ENCODE data around the gene BATF3.

DNA sequence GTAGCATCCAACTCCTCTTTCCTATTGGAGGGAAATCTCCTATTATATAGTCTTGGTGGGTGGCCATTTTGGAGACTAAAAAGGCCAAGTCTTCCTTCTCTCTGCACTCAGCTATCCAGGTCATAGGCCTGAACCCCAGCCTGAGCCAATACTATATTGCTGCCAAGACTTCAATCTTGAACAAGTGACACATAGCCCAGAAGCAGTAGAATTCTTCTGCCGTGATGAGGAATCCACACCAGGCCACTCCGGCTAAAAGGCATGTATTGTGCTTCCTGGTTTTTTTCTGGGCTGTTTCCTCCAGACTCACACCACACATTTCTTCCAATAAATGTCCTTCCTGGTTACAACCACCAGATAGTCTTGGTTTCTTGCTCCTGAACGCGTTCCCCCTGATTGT lies 48.1 kb downstream of the BATF3 start:
- TF ChIP-seq, protein P1, sequence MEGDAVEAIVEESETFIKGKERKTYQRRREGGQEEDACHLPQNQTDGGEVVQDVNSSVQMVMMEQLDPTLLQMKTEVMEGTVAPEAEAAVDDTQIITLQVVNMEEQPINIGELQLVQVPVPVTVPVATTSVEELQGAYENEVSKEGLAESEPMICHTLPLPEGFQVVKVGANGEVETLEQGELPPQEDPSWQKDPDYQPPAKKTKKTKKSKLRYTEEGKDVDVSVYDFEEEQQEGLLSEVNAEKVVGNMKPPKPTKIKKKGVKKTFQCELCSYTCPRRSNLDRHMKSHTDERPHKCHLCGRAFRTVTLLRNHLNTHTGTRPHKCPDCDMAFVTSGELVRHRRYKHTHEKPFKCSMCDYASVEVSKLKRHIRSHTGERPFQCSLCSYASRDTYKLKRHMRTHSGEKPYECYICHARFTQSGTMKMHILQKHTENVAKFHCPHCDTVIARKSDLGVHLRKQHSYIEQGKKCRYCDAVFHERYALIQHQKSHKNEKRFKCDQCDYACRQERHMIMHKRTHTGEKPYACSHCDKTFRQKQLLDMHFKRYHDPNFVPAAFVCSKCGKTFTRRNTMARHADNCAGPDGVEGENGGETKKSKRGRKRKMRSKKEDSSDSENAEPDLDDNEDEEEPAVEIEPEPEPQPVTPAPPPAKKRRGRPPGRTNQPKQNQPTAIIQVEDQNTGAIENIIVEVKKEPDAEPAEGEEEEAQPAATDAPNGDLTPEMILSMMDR (IDR thresholded peaks at IDR 0.05), result no peak
- TF ChIP-seq, protein P2, sequence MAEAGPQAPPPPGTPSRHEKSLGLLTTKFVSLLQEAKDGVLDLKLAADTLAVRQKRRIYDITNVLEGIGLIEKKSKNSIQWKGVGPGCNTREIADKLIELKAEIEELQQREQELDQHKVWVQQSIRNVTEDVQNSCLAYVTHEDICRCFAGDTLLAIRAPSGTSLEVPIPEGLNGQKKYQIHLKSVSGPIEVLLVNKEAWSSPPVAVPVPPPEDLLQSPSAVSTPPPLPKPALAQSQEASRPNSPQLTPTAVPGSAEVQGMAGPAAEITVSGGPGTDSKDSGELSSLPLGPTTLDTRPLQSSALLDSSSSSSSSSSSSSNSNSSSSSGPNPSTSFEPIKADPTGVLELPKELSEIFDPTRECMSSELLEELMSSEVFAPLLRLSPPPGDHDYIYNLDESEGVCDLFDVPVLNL (CRISPR knock-in tag; IDR thresholded peaks at IDR 0.05; ENCODE audit: borderline replicate concordance, low read depth), result no peak
- TF ChIP-seq CBFB (CRISPR knock-in tag; IDR thresholded peaks at IDR 0.05; ENCODE audit: low read depth) (no peak), CREB1 (CRISPR knock-in tag; IDR thresholded peaks at IDR 0.05) (no peak), ZNF232 (CRISPR knock-in tag; IDR thresholded peaks at IDR 0.05) (no peak), SP1 (CRISPR knock-in tag; conservative IDR thresholded peaks at IDR 0.05) (no peak), JUN (CRISPR knock-in tag; IDR thresholded peaks at IDR 0.05) (no peak)
- TF ChIP-seq, protein P3, sequence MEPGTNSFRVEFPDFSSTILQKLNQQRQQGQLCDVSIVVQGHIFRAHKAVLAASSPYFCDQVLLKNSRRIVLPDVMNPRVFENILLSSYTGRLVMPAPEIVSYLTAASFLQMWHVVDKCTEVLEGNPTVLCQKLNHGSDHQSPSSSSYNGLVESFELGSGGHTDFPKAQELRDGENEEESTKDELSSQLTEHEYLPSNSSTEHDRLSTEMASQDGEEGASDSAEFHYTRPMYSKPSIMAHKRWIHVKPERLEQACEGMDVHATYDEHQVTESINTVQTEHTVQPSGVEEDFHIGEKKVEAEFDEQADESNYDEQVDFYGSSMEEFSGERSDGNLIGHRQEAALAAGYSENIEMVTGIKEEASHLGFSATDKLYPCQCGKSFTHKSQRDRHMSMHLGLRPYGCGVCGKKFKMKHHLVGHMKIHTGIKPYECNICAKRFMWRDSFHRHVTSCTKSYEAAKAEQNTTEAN (CRISPR knock-in tag; IDR thresholded peaks at IDR 0.05), result no peak
- TF ChIP-seq, protein P4, sequence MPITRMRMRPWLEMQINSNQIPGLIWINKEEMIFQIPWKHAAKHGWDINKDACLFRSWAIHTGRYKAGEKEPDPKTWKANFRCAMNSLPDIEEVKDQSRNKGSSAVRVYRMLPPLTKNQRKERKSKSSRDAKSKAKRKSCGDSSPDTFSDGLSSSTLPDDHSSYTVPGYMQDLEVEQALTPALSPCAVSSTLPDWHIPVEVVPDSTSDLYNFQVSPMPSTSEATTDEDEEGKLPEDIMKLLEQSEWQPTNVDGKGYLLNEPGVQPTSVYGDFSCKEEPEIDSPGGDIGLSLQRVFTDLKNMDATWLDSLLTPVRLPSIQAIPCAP (CRISPR knock-in tag; IDR thresholded peaks at IDR 0.05), result no peak
- TF ChIP-seq, protein P5, sequence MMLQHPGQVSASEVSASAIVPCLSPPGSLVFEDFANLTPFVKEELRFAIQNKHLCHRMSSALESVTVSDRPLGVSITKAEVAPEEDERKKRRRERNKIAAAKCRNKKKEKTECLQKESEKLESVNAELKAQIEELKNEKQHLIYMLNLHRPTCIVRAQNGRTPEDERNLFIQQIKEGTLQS (CRISPR knock-in tag; conservative IDR thresholded peaks at IDR 0.05), result no peak
- TF ChIP-seq, protein P6, sequence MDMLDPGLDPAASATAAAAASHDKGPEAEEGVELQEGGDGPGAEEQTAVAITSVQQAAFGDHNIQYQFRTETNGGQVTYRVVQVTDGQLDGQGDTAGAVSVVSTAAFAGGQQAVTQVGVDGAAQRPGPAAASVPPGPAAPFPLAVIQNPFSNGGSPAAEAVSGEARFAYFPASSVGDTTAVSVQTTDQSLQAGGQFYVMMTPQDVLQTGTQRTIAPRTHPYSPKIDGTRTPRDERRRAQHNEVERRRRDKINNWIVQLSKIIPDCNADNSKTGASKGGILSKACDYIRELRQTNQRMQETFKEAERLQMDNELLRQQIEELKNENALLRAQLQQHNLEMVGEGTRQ (CRISPR knock-in tag; IDR thresholded peaks at IDR 0.05), result no peak
- TF ChIP-seq, protein P7, sequence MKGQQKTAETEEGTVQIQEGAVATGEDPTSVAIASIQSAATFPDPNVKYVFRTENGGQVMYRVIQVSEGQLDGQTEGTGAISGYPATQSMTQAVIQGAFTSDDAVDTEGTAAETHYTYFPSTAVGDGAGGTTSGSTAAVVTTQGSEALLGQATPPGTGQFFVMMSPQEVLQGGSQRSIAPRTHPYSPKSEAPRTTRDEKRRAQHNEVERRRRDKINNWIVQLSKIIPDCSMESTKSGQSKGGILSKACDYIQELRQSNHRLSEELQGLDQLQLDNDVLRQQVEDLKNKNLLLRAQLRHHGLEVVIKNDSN (CRISPR knock-in tag; IDR thresholded peaks at IDR 0.05), result no peak
